Heart left ventricle (tissue), 16 donors: ENCODE measurements around the gene CNOT4. TPM values are rescaled to one million over a fixed set of nuclear protein-coding genes. Genes with fewer than 3 reads are reported as not detected.

Experiments used
- ATAC-seq, 4 donors: fragments of 200-7000 bp; cut with Tn5 transposase; one replicate each; pipeline ENCODE4 v1.9.1; 2020 to 2022; ENCODE audit warnings: moderate library complexity in 4 of 4, mild to moderate bottlenecking in 3 of 4, moderate number of reproducible peaks in 1 of 4
- DNase-seq, 5 donors: peaks; one replicate each; pipeline ENCODE4 v3.0.0-alpha.2; 2020
- H3K27ac ChIP-seq, 12 donors: fragments of 200-600 bp; sonication (generic) in 4 of 12; one replicate each; pipeline versions ENCODE4 v1.5.0 to v1.8.0; 2016 to 2022; ENCODE audit warnings: mild to moderate bottlenecking in 2 of 12
- H3K27me3 ChIP-seq, 9 donors: fragments of 200-600 bp; sonication (generic) in 2 of 9; one replicate each; pipeline versions ENCODE4 v1.5.1 to v1.8.0; 2016 to 2022; ENCODE audit warnings: mild to moderate bottlenecking in 3 of 9
- H3K36me3 ChIP-seq, 9 donors: fragments of 200-600 bp; sonication (generic) in 2 of 9; one replicate each; pipeline versions ENCODE4 v1.5.0 to v1.8.0; 2018 to 2022; ENCODE audit warnings: mild to moderate bottlenecking in 2 of 9
- H3K4me1 ChIP-seq, 12 donors: fragments of 200-600 bp; sonication (generic) in 4 of 12; one replicate each; pipeline versions ENCODE4 v1.5.0 to v1.8.0; 2016 to 2022; ENCODE audit warnings: mild to moderate bottlenecking in 3 of 12
- H3K4me3 ChIP-seq, 12 donors: fragments of 200-600 bp; sonication (generic) in 4 of 12; one replicate each; pipeline versions ENCODE4 v1.5.0 to v1.8.0; 2017 to 2022; ENCODE audit warnings: mild to moderate bottlenecking in 9 of 12, moderate library complexity in 4 of 12
- H3K9me3 ChIP-seq, 12 donors: fragments of 200-600 bp; sonication (generic) in 4 of 12; one replicate each; pipeline versions ENCODE4 v1.5.0 to v1.8.0; 2016 to 2022; ENCODE audit warnings: mild to moderate bottlenecking in 1 of 12
- POLR2A ChIP-seq, 2 donors: fragments of 450-650 bp; IDR thresholded peaks; one replicate each; pipeline ENCODE4 v1.6.1; 2017; ENCODE audit warnings: antibody characterized with exemption in 2 of 2, mild to moderate bottlenecking in 2 of 2, moderate library complexity in 2 of 2
- WGBS, 4 donors: extraction: QIAGEN DNeasy Blood & Tissue Kit in 2 of 4; methylation state at CpG; one replicate each; pipeline versions ENCODE4 v1.1.5 to v1.1.7; 2013 to 2018; 5-methylcytosine and 5-hydroxymethylcytosine counted together
- intact Hi-C, 10 donors: fragments of 100-400 bp; cut with DNase I; formaldehyde crosslinking; loops; one replicate each; pipeline versions ENCODE4 v1.11.1 to v1.14.2; 2022
- polyA plus RNA-seq, 2 donors: library from polyadenylated mRNA; stranded (reverse); fragments of 200-250 nt; gene quantifications; one replicate each; pipeline ENCODE4 v1.2.3, GENCODE V29; 2013
- total RNA-seq, 9 donors: library from RNA; depleted of rRNA in 2 of 9; stranded (reverse); fragments of >200 nt in 2 of 9; fragmentation: NEBNext Ultra II Directional in 3 of 9; extraction: Animal tissue kit (Norgen Biotek cat#: 25700) in 3 of 9; gene quantifications; one replicate each; pipeline versions ENCODE4 v1.1.0 to v1.2.4, GENCODE V29; 2016 to 2023
- TF ChIP-seq, protein P1 (sequence below), 12 donors: fragments of 200-600 bp; sonication (generic) in 4 of 12; IDR thresholded peaks; one replicate each; pipeline versions ENCODE4 v1.5.0 to v1.8.0; 2018 to 2022; ENCODE audit warnings: antibody characterized with exemption in 12 of 12, mild to moderate bottlenecking in 5 of 12
- donor health status: ischemic (EF 13 %, LVEDD 7.1; RV severe dilation, severe dysfunction).
- donor health status: healthy with polysubstance abuse.
- donor health status: DM: no; HTN: yes; CAD: no.
- donor health status: DM: no; HTN: no; CAD: no.
- donor health status: ischemic (EF 25% LVEDD 6.9; RV normal size, moderate dysfunction).
- donor health status: ischemic (EF 25% LVEDD 5.7; RV mildly dilated, moderate dysfunction).
- donor health status: healthy.
- donor health status: DM: yes; HTN: yes; CAD: no.
- donor health status: ischemic (EF 35%, LVEDD 5.7; RV mildly dilated, moderate dysfunction).
- donor health status: nonischemic (EF 11% LVEDD 7.7; RV severe dilation, severe dysfunction).
- donor health status: DM: yes; HTN: yes; CAD: no.
- donor health status: PGD.
- donor health status: ischemic (EF 29% LVEDD 5.4; RV normal size, mild dysfunction).
- donor health status: nonischemic (EF 23%, LVEDD 6.1; RV moderate dilation, normal function).

The CNOT4 gene
- total and polyA plus RNA-seq, 11 donors, result 7.9 to 29.2 (median 23.7) TPM

DNA sequence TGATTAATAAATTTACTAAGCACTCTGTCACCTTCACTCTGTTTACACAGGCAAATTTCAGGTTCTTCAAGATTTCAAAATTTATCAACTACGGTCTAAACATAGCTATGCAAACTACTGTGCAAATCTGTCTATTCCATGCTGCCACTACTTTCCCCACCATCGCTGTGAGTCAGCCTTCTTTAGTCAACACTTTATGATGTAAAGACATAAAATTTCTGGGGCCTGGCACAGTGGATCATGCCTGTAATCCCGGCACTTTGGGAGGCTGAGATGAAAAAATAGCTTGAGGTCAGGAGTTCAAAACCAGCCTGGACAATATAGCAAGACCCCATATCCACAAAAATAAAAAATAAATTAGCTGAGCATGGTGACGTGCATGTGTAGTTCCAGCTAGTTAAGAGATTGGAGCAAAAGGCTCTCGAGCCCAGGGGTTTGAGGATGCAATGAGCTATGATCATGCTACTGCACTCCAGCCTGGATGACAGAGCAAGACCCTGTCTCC, 42.6 kb downstream of the CNOT4 start:
- Histone ChIP-seq H3K9me3 (no peaks in the 10 kb centered on the region), H3K4me3 (no peak overlapping the region), H3K36me3 (peaks cover 0 to 13% (median 0%) of the 10 kb centered on the region in 9 donors), H3K27ac (no peak overlapping the region), H3K27me3 (no peaks in the 10 kb centered on the region), H3K4me1 (no peaks in the 10 kb centered on the region)
- TF ChIP-seq POLR2A (IDR thresholded peaks at IDR 0.05), result no peak
- TF ChIP-seq, protein P1, sequence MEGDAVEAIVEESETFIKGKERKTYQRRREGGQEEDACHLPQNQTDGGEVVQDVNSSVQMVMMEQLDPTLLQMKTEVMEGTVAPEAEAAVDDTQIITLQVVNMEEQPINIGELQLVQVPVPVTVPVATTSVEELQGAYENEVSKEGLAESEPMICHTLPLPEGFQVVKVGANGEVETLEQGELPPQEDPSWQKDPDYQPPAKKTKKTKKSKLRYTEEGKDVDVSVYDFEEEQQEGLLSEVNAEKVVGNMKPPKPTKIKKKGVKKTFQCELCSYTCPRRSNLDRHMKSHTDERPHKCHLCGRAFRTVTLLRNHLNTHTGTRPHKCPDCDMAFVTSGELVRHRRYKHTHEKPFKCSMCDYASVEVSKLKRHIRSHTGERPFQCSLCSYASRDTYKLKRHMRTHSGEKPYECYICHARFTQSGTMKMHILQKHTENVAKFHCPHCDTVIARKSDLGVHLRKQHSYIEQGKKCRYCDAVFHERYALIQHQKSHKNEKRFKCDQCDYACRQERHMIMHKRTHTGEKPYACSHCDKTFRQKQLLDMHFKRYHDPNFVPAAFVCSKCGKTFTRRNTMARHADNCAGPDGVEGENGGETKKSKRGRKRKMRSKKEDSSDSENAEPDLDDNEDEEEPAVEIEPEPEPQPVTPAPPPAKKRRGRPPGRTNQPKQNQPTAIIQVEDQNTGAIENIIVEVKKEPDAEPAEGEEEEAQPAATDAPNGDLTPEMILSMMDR (IDR thresholded peaks at IDR 0.05), result no peak
- WGBS, 4 donors, result 94 to 98% (median 95%) methylated on average over 5 of the region's 5 CpGs
- ATAC-seq (no peak), DNase-seq (no peak)
- intact Hi-C loops, result no loop called here

DNA sequence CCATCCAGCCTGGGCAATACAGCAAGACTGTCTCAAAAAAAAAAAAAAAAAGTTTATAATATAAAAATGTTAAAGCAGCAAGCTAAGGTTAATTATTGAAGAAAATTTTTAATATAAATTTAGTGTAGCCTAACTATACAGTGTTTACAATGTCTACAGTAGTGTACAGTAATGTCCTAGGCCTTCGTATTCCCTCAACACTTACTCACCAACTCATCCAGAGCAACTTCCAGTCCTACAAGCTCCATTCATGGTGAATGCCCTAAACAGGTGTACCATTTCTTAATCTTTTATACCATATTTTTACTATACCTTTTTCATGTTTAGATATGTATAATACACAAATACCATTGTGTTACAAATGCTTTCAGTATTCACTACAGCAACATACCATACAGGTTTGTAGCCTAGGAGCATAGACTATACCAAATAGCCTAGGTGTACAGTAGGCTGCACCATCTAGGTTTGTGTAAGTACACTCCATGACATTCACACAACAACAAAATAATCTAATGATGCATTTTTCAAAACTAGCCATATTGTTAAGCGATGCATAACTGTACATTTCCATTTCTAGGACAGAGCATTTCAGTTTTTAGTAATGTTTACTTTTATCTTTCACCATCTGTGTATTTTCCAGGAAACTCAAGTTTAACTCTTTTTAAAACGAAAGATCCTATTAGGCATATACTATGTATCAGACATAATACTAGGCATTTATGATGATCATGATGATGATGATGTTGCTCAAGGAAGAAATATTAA, 43.3 kb downstream of the CNOT4 start:
- Histone ChIP-seq H3K9me3 (no peaks in the 10 kb centered on the region), H3K4me1 (peaks cover 0 to under 1% (median 0%) of the 10 kb centered on the region in 12 donors), H3K27me3 (no peaks in the 10 kb centered on the region), H3K36me3 (peaks cover 0 to 12% (median 0%) of the 10 kb centered on the region in 9 donors), H3K27ac (no peak overlapping the region), H3K4me3 (no peak overlapping the region)
- DNase-seq (no peak), ATAC-seq (no peak)
- WGBS, 4 donors, result 93 to 95% (median 95%) methylated on average over 3 of the region's 3 CpGs
- intact Hi-C loops, result no loop called here
- TF ChIP-seq, protein P1 (IDR thresholded peaks at IDR 0.05), result no peak
- no peak for TF ChIP-seq POLR2A (IDR thresholded peaks at IDR 0.05)

DNA sequence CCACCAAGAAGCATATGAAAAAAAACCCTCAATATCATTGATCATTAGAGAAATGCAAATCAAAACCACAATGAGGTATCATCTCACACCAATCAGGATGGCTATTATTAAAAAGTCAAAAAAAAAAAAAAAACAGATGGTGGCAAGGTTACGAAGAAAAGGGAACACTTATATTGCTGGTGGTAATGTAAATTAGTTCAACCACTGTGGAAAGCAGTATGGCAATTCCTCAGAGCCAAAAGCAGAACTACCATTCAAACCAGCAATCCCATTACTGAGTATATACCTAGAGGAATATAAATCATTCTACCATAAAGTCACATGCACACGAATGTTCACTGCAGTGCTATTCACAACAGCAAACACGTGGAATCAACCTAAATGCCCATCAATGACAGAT, 46.0 kb downstream of the CNOT4 start:
- TF ChIP-seq POLR2A (IDR thresholded peaks at IDR 0.05), result no peak
- TF ChIP-seq, protein P1 (IDR thresholded peaks at IDR 0.05), result no peak
- 93 to 99% (median 96%) methylated on average over 3 of the region's 3 CpGs for WGBS, 4 donors
- DNase-seq, result no peak

DNA sequence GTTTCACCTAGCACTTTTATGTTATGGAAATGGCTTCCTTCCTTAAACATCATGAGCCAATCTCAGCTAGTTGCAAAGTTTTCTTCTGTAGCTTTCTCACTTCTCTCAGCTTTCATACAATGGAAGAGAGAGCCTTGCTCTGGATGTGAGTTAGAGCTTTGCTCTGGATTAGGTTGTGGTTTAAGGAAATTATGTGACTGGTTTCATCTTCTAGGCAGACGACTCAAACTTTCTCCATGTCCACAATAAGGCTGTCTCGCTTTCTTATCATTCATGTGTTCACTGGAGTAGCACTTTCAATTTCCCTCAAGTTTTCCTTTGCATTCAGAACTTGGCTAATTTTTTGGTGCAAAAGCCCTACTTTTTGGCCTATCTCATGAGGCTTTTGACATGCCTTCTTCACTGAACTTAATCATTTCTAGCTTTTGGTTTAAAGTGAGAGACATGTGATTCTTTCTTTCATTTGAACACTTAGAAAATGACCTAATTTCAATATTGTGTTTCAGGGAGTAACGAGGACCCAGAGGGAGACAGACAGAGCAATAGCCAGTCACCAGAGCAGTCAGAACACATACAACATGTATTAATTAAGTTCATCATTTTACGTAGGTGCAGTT, 49.8 kb downstream of the CNOT4 start:
- intact Hi-C loops, result no loop called here
- 81 to 92% (median 86%) methylated on average over 4 of the region's 4 CpGs for WGBS, 4 donors
- ATAC-seq, result no peak

More for the DNA sequence above, 46.0 kb downstream of the CNOT4 start:
- peaks cover 0 to 27% (median 14%) of the 10 kb centered on the region in 12 donors for H3K4me1 ChIP-seq
- ATAC-seq, result no peak
- no peaks in the 10 kb centered on the region for H3K27me3 ChIP-seq
- no peak overlapping the region for H3K27ac ChIP-seq
- H3K36me3 ChIP-seq, result no peaks in the 10 kb centered on the region
- no peak overlapping the region for H3K4me3 ChIP-seq
- H3K9me3 ChIP-seq, result no peaks in the 10 kb centered on the region
- intact Hi-C loops, result no loop called here

More for the DNA sequence above, 49.8 kb downstream of the CNOT4 start:
- TF ChIP-seq POLR2A (IDR thresholded peaks at IDR 0.05), result no peak
- TF ChIP-seq, protein P1 (IDR thresholded peaks at IDR 0.05), result no peak
- Histone ChIP-seq H3K9me3 (no peaks in the 10 kb centered on the region), H3K27me3 (no peaks in the 10 kb centered on the region), H3K36me3 (no peaks in the 10 kb centered on the region), H3K4me1 (peaks cover 0 to 39% (median 15%) of the 10 kb centered on the region in 12 donors), H3K4me3 (no peak overlapping the region), H3K27ac (no peak overlapping the region)
- no peak for DNase-seq
